ENCODE results near the gene RGS9. TPM values are rescaled to one million over a fixed set of nuclear protein-coding genes. Genes with fewer than 3 reads are reported as not detected.

The RGS9 gene
- 0.98 and 1.1 TPM in 2 replicates for total RNA-seq (ENCODE audit: low replicate concordance)

DNA sequence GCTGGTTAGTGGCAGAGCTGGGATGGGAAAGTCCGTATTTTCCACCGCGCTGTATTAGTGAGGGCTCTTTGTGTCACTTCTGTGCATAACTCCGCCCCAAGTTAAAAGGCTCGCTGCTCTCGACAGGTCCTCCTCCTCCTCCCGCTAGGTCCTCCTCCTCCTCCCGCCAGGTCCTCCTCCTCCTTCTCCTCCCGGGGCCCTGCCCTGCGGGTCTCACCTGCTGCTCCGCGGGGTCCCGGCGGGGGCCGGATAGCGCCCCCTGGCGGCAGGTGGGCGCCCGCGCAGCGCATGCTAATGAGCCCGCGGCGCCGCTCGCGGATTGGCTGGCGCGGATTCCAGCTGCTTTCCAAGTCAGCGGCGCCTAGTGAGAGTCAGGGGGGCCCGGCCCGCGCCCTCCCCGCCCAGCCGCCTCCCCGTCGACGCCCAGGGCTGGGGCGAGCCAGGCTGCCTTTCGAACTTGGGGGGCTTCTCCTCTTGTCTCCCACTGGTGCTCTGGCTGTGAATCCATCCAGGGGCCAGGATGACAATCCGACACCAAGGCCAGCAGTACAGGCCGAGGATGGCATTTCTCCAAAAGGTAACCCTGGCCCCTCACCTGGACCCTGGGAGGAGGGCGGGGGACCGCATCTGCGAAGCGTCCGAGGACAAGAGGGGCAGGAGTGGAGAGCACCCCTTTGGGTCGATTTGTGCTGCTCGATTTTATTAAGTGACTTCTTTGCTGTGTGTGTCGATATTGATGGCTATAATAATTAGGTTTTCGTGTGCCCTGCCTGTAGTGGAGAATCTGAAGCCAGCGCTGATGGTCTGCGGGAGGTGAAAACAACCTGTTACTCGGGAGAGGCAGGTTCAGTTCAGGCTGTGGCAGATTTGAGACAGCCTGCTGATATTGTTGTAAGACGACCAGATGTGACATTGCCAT, at the start of gene RGS9:
TSS of gene RGS9 (plus strand) at position 350 of the 919 bp plus-strand sequence. CDS start at position 521, 171 bp downstream.

Other genes with a start within 250 kb of the RGS9 start
- gene LRRC37A3, start 217.9 kb upstream of the RGS9 start, total RNA-seq (ENCODE audit: low replicate concordance), result 2.5 and 2.6 TPM in 2 replicates
- gene GNA13, start 80.6 kb upstream of the RGS9 start, total RNA-seq (ENCODE audit: low replicate concordance), result 31.4 and 34.1 TPM in 2 replicates

Measured in smooth muscle cell of the coronary artery (primary cell).